H9 (cell line): Measurements from ENCODE around the gene SIX3. TPM values are rescaled to one million over a fixed set of nuclear protein-coding genes. Genes with fewer than 3 reads are reported as not detected.

Experiments
- DNase-seq: peaks from one replicate; pipeline ENCODE4 v3.0.0-alpha.2; 2017
- H2AFZ ChIP-seq: one replicate; pipeline ENCODE4 v1.6.1; 2013; ENCODE audit warnings: mild to moderate bottlenecking, low read length, control low read depth, moderate library complexity
- H2AK5ac ChIP-seq: 2 replicates; pipeline ENCODE4 v1.6.1; 2013; ENCODE audit warnings: low read length, control low read depth, mixed read lengths; ENCODE audit not compliant: insufficient read length
- H2BK120ac ChIP-seq: one replicate; pipeline ENCODE4 v1.6.1; 2013; ENCODE audit warnings: low read depth, mild to moderate bottlenecking, low read length, control low read depth, inconsistent platforms; ENCODE audit not compliant: poor library complexity, severe bottlenecking
- H2BK12ac ChIP-seq: 2 replicates; pipeline ENCODE4 v1.6.1; 2013; ENCODE audit warnings: low read length, control low read depth, mixed read lengths, low read depth; ENCODE audit not compliant: insufficient read length
- H2BK15ac ChIP-seq: 2 replicates; pipeline ENCODE4 v1.6.1; 2013; ENCODE audit warnings: low read depth, low read length, control low read depth
- H2BK20ac ChIP-seq: one replicate; pipeline ENCODE4 v1.6.1; 2013; ENCODE audit warnings: low read depth, mild to moderate bottlenecking, low read length, control low read depth, inconsistent platforms; ENCODE audit not compliant: poor library complexity, severe bottlenecking
- H2BK5ac ChIP-seq: 2 replicates; pipeline ENCODE4 v1.6.1; 2013; ENCODE audit warnings: low read length, control low read depth, mixed read lengths; ENCODE audit not compliant: insufficient read length
- H3K14ac ChIP-seq: 2 replicates; pipeline ENCODE4 v1.6.1; 2013; ENCODE audit warnings: low read length, control low read depth; ENCODE audit not compliant: insufficient read depth
- H3K18ac ChIP-seq: 2 replicates; pipeline ENCODE4 v1.6.1; 2013; ENCODE audit warnings: low read depth, mild to moderate bottlenecking, mixed read lengths, low read length, control low read depth; ENCODE audit not compliant: insufficient read length
- H3K23ac ChIP-seq: 2 replicates; pipeline ENCODE4 v1.6.1; 2013; ENCODE audit warnings: low read length, control low read depth, mixed read lengths, low read depth; ENCODE audit not compliant: insufficient read length
- H3K23me2 ChIP-seq: 2 replicates; pipeline ENCODE4 v1.6.1; 2013; ENCODE audit warnings: low read depth, mild to moderate bottlenecking, mixed read lengths, low read length, control low read depth; ENCODE audit not compliant: insufficient read length, poor library complexity, severe bottlenecking
- H3K27ac ChIP-seq: 2 replicates; pipeline ENCODE4 v1.5.1; 2013; ENCODE audit warnings: low read length, control low read depth, mixed read lengths, low read depth; ENCODE audit not compliant: insufficient read length
- H3K27me3 ChIP-seq: 2 replicates; pipeline ENCODE4 v1.6.1; 2013; ENCODE audit warnings: low read length, control low read depth, inconsistent platforms; ENCODE audit not compliant: insufficient read depth
- H3K4ac ChIP-seq: 2 replicates; pipeline ENCODE4 v1.6.1; 2013; ENCODE audit warnings: low read depth, mild to moderate bottlenecking, control low read depth, inconsistent platforms, low read length, moderate library complexity
- H3K4me1 ChIP-seq: 2 replicates; pipeline ENCODE4 v1.6.1; 2013; ENCODE audit warnings: low read length, control low read depth, inconsistent platforms; ENCODE audit not compliant: insufficient read depth
- H3K4me2 ChIP-seq: 2 replicates; pipeline ENCODE4 v1.6.1; 2013; ENCODE audit warnings: low read length, control low read depth, mixed read lengths; ENCODE audit not compliant: insufficient read length, insufficient read depth
- H3K56ac ChIP-seq: 2 replicates; pipeline ENCODE4 v1.6.1; 2013; ENCODE audit warnings: low read depth, mild to moderate bottlenecking, mixed read lengths, low read length, control low read depth; ENCODE audit not compliant: insufficient read length
- H3K79me1 ChIP-seq: 2 replicates; pipeline ENCODE4 v1.6.1; 2013; ENCODE audit warnings: low read depth, mild to moderate bottlenecking, moderate library complexity, low read length, control low read depth, inconsistent platforms; ENCODE audit not compliant: insufficient read depth, poor library complexity, severe bottlenecking
- H3K79me2 ChIP-seq: 2 replicates; pipeline ENCODE4 v1.6.1; 2013; ENCODE audit warnings: low read length, control low read depth, inconsistent platforms; ENCODE audit not compliant: insufficient read depth
- H3K9ac ChIP-seq: 2 replicates; pipeline ENCODE4 v1.6.1; 2013; ENCODE audit warnings: low read length, control low read depth, mixed read lengths; ENCODE audit not compliant: insufficient read length; ENCODE audit errors: extremely low read depth
- H3K9me3 ChIP-seq: one replicate; pipeline ENCODE4 v1.6.1; 2013; ENCODE audit warnings: low read depth, low read length, inconsistent platforms; ENCODE audit not compliant: control insufficient read depth
- H3T11ph ChIP-seq: one replicate; pipeline ENCODE4 v1.6.1; 2013; ENCODE audit warnings: mild to moderate bottlenecking, low read length, control low read depth, inconsistent platforms
- H4K20me1 ChIP-seq: one replicate; pipeline ENCODE4 v1.6.1; 2013; ENCODE audit not compliant: control insufficient read depth, insufficient read length, insufficient read depth
- H4K5ac ChIP-seq: 2 replicates; pipeline ENCODE4 v1.6.1; 2013; ENCODE audit warnings: low read depth, mild to moderate bottlenecking, mixed read lengths, low read length, control low read depth; ENCODE audit not compliant: insufficient read length
- H4K8ac ChIP-seq: replicated peaks from 2 replicates; pipeline ENCODE4 v1.6.1; 2013; ENCODE audit warnings: low read length, control low read depth, mixed read lengths, low read depth; ENCODE audit not compliant: insufficient read length
- H4K91ac ChIP-seq: 2 replicates; pipeline ENCODE4 v1.6.1; 2013; ENCODE audit warnings: low read depth, mild to moderate bottlenecking, moderate library complexity, mixed read lengths, low read length, control low read depth; ENCODE audit not compliant: insufficient read length
- H3K27ac Mint-ChIP-seq, 3 experiments: 2 replicates in 2 of 3; 3 replicates in 1 of 3; pipeline ENCODE4 v1.8.0; 2020 to 2021; ENCODE audit warnings: mixed read lengths in 3 of 3, mild to moderate bottlenecking in 1 of 3, moderate library complexity in 1 of 3
- H3K27me3 Mint-ChIP-seq: 2 replicates; pipeline ENCODE4 v1.8.0; 2021; ENCODE audit warnings: low read depth, mild to moderate bottlenecking, moderate library complexity, mixed read lengths
- H3K36me3 Mint-ChIP-seq, 3 experiments: 2 replicates in 2 of 3; 3 replicates in 1 of 3; pipeline ENCODE4 v1.8.0; 2020 to 2021; ENCODE audit warnings: low read depth in 3 of 3, mixed read lengths in 3 of 3; ENCODE audit not compliant: insufficient read depth in 1 of 3
- H3K4me1 Mint-ChIP-seq, 2 experiments: 2 replicates each; pipeline ENCODE4 v1.8.0; 2020; ENCODE audit warnings: mixed read lengths in 2 of 2
- H3K4me3 Mint-ChIP-seq, 2 experiments: 2 replicates in 1 of 2; 3 replicates in 1 of 2; pipeline ENCODE4 v1.8.0; 2020 to 2021; ENCODE audit warnings: mild to moderate bottlenecking in 2 of 2, mixed read lengths in 2 of 2, moderate library complexity in 1 of 2
- H3K9me3 Mint-ChIP-seq, 2 experiments: 2 replicates in 1 of 2; 3 replicates in 1 of 2; pipeline ENCODE4 v1.8.0; 2020; ENCODE audit warnings: mild to moderate bottlenecking in 2 of 2, mixed read lengths in 2 of 2, moderate library complexity in 1 of 2
- CTCF ChIP-seq: fragments of 200-600 bp; sonication (generic); conservative IDR thresholded peaks from 3 replicates; pipeline ENCODE4 v1.8.0; 2021; ENCODE audit warnings: antibody characterized with exemption, mild to moderate bottlenecking
- WGBS: extraction: QIAGEN DNeasy Blood & Tissue Kit; methylation state at CpG from one replicate; pipeline ENCODE4 v1.1.7; 2013; ENCODE audit warnings: missing lambda C conversion rate, low lambda C conversion rate, mixed read lengths; ENCODE audit not compliant: insufficient read length; ENCODE audit errors: extremely low coverage; 5-methylcytosine and 5-hydroxymethylcytosine counted together
- total RNA-seq: library from RNA; stranded (reverse); gene quantifications from 2 replicates; pipeline ENCODE4 v1.2.1, GENCODE V29; 2021

The SIX3 gene
- total RNA-seq, 1 experiment from 2014 or later: 0.55 TPM

- Mint-ChIP-seq H3K4me3 (peak overlapping the region; percentile 44 to 81), H3K27ac (no peak overlapping the region), H3K9me3 (peaks cover 0 to 3% of the 10 kb centered on the region in 2 experiments; a peak in 2 of 5 replicates), H3K4me1 (peaks cover 55 to 66% of the 10 kb centered on the region in 2 experiments), H3K36me3 (no peaks in the 10 kb centered on the region; a peak in 1 of 7 replicates), H3K27me3 (peaks cover 97% of the 10 kb centered on the region)
- H3K4me1 ChIP-seq: peaks cover 6% of the 10 kb centered on the region
- H3K27ac ChIP-seq: no peak overlapping the region
- TF ChIP-seq CTCF: no peak
- no peak overlapping the region for H2AK5ac ChIP-seq
- peaks cover 6% of the 10 kb centered on the region for H4K20me1 ChIP-seq
- no peak overlapping the region for H3K18ac ChIP-seq
- DNase-seq: no peak
- H3K79me1 ChIP-seq: no peaks in the 10 kb centered on the region
- no peak overlapping the region for H3K9ac ChIP-seq
- no peaks in the 10 kb centered on the region for H3K79me2 ChIP-seq
- H2AFZ ChIP-seq: no peak overlapping the region
- no peak overlapping the region for H3K14ac ChIP-seq
- no peak overlapping the region for H3K4ac ChIP-seq
- H4K91ac ChIP-seq: no peak overlapping the region
- WGBS: no CpG with 5 or more reads among the region's 19 CpGs
- no peak overlapping the region for H2BK15ac ChIP-seq
- H4K8ac ChIP-seq: no peak overlapping the region
- H3K23me2 ChIP-seq: peaks cover 36% of the 10 kb centered on the region
- no peak overlapping the region for H2BK120ac ChIP-seq
- no peak overlapping the region for H3T11ph ChIP-seq
- H3K4me2 ChIP-seq: peak overlapping the region; percentile 39
- H2BK5ac ChIP-seq: no peak overlapping the region
- no peaks in the 10 kb centered on the region for H3K9me3 ChIP-seq
- H2BK12ac ChIP-seq: no peak overlapping the region
- peaks cover 88% of the 10 kb centered on the region for H3K27me3 ChIP-seq
- H3K56ac ChIP-seq: no peak overlapping the region
- H2BK20ac ChIP-seq: no peak overlapping the region
- H3K23ac ChIP-seq: no peak overlapping the region
- H4K5ac ChIP-seq: no peak overlapping the region
Measured at GRCh38 chr2:44933434-44933951, 8.0 kb upstream of the SIX3 start.
